AG04449 (cell line): ENCODE data around the gene CNOT6.
"Not testable (repeated sequence)": the region's sequence is repeated elsewhere in the genome, so short reads cannot be mapped to it uniquely, and the experiment has no call there.

Source experiments
- CTCF ChIA-PET: fragments of 350-600 bp; formaldehyde crosslinking; extraction: SDS; loops from one replicate; lab custom pipeline; 2021; ENCODE audit warnings: antibody characterized with exemption; lab: Yijun Ruan, JAX
- POLR2A ChIA-PET: fragments of 400-600, 350-600 bp; formaldehyde crosslinking; extraction: SDS; loops from one replicate; lab custom pipeline; 2020; ENCODE audit warnings: antibody characterized with exemption, inconsistent platforms; lab: Yijun Ruan, JAX
- DNase-seq: peaks from one replicate; pipeline ENCODE4 v3.0.0-alpha.2; 2010; ENCODE audit warnings: low read depth, low spot score
- H3K4me3 ChIP-seq: 2 replicates; pipeline ENCODE4 v1.5.1; 2011; ENCODE audit warnings: low read depth, mild to moderate bottlenecking, control low read depth, low read length
- CTCF ChIP-seq: IDR thresholded peaks from one replicate; pipeline ENCODE4 v1.5.1; 2011; ENCODE audit warnings: mild to moderate bottlenecking, moderate library complexity, low read length, control low read depth, inconsistent platforms; ENCODE audit not compliant: insufficient read depth; ENCODE audit errors: missing control alignments

The CNOT6 gene

GRCh38 chr5:180461303-180461702 is 32.9 kb upstream of the CNOT6 start:
- CTCF ChIA-PET, result interaction anchor here (0.8 to 3.0 kb wide), 4 partner anchors 8 to 167 kb away, joined by 3 to 12 read pairs (median 4); no protein-coding TSS in a partner anchor
- no peak for TF ChIP-seq CTCF
- POLR2A ChIA-PET, result no interaction called here
- DNase-seq, result no peak
- H3K4me3 ChIP-seq, result no peak overlapping the region

GRCh38 chr5:180463216-180463900 is 30.8 kb upstream of the CNOT6 start:
- DNase-seq, result no peak
- ChIA-PET POLR2A (no interaction called here), CTCF (interaction anchor here (1.6 to 12.2 kb wide), 3 partner anchors 8 to 170 kb away, joined by 4 to 279 read pairs (median 6); partner anchors contain the start of gene MAPK9)
- H3K4me3 ChIP-seq, result no peak overlapping the region
- TF ChIP-seq CTCF, result no peak

GRCh38 chr5:180463916-180464602 is 30.1 kb upstream of the CNOT6 start:
- DNase-seq, result no peak
- no peak overlapping the region for H3K4me3 ChIP-seq
- POLR2A ChIA-PET, result no interaction called here
- CTCF ChIA-PET, result interaction anchor here (1.6 to 12.2 kb wide), 2 partner anchors 9 to 171 kb away, joined by 6 to 279 read pairs; partner anchors contain the start of gene MAPK9
- no peak for TF ChIP-seq CTCF

- ChIA-PET CTCF (interaction anchor here (1.6 to 12.2 kb wide), 2 partner anchors 9 to 172 kb away, joined by 6 to 279 read pairs; partner anchors contain the start of gene MAPK9), POLR2A (no interaction called here)
- DNase-seq, result no peak
- H3K4me3 ChIP-seq, result no peak overlapping the region
- no peak for TF ChIP-seq CTCF
Measured at GRCh38 chr5:180464603-180464970, 29.6 kb upstream of the CNOT6 start.

GRCh38 chr5:180465052-180465451 is 29.1 kb upstream of the CNOT6 start:
- CTCF ChIA-PET, result interaction anchor here (1.6 to 12.2 kb wide), 2 partner anchors 8 to 172 kb away, joined by 6 to 279 read pairs; partner anchors contain the start of gene MAPK9
- H3K4me3 ChIP-seq, POLR2A ChIA-PET, DNase-seq: not testable (repeated sequence)

GRCh38 chr5:180466316-180466715 is 27.9 kb upstream of the CNOT6 start:
- ChIA-PET POLR2A (no interaction called here), CTCF (interaction anchor here (1.5 to 12.2 kb wide), 2 partner anchors 10 to 173 kb away, joined by 3 to 279 read pairs; partner anchors contain the start of gene MAPK9)
- no peak for TF ChIP-seq CTCF
- H3K4me3 ChIP-seq, result no peak overlapping the region
- DNase-seq, result no peak
